Measurements from ENCODE around the gene UBQLNL.

UBQLNL gene

GRCh38 chr11:5556596-5557188 is 40.2 kb upstream of the UBQLNL start:
- Histone ChIP-seq H3K9me3 (ENCODE audit: insufficient read depth, low read length, severe bottlenecking) (no peaks in the 10 kb centered on the region), H3K36me3 (ENCODE audit: insufficient read depth, low read length) (no peaks in the 10 kb centered on the region), H3K27ac (ENCODE audit: low read length) (no peak overlapping the region), H3K9ac (ENCODE audit: low read depth, low read length) (no peak overlapping the region), H3K4me2 (ENCODE audit: insufficient read depth, low read length) (no peak overlapping the region), H2AFZ (ENCODE audit: low read depth, low read length) (no peak overlapping the region), H3K27me3 (ENCODE audit: insufficient read depth, low read length, poor library complexity) (peaks cover 6% of the 10 kb centered on the region), H3K4me1 (ENCODE audit: insufficient read depth, low read length) (no peaks in the 10 kb centered on the region), H3K79me2 (ENCODE audit: insufficient read depth, low read length) (no peaks in the 10 kb centered on the region), H3K4me3 (ENCODE audit: low read depth in 1 of 2, low read length in 2 of 2) (no peak overlapping the region), H4K20me1 (ENCODE audit: insufficient read depth, low read length) (no peaks in the 10 kb centered on the region; the same call in 1 of the 2 replicates)
- ATAC-seq (ENCODE audit: insufficient read depth, low read depth) = no peak
- DNase-seq = no peak
- TF ChIP-seq CTCF (IDR thresholded peaks at IDR 0.05; ENCODE audit: borderline replicate concordance, extremely low read depth, low read length, poor library complexity, severe bottlenecking) = no peak
- TF ChIP-seq EZH2 (IDR thresholded peaks at IDR 0.05; ENCODE audit: borderline replicate concordance, low read depth, low read length, severe bottlenecking) = no peak

GRCh38 chr11:5553343-5553742 is 36.8 kb upstream of the UBQLNL start:
- Histone ChIP-seq H4K20me1 (ENCODE audit: insufficient read depth, low read length) (no peaks in the 10 kb centered on the region; the same call in 1 of the 2 replicates), H2AFZ (ENCODE audit: low read depth, low read length) (no peak overlapping the region), H3K27ac (ENCODE audit: low read length) (no peak overlapping the region), H3K79me2 (ENCODE audit: insufficient read depth, low read length) (no peaks in the 10 kb centered on the region), H3K36me3 (ENCODE audit: insufficient read depth, low read length) (no peaks in the 10 kb centered on the region), H3K27me3 (ENCODE audit: insufficient read depth, low read length, poor library complexity) (peaks cover 6% of the 10 kb centered on the region), H3K4me2 (ENCODE audit: insufficient read depth, low read length) (no peak overlapping the region), H3K9me3 (ENCODE audit: insufficient read depth, low read length, severe bottlenecking) (no peaks in the 10 kb centered on the region), H3K9ac (ENCODE audit: low read depth, low read length) (no peak overlapping the region), H3K4me1 (ENCODE audit: insufficient read depth, low read length) (no peaks in the 10 kb centered on the region), H3K4me3 (ENCODE audit: low read depth in 1 of 2, low read length in 2 of 2) (no peak overlapping the region)
- DNase-seq (no peak), ATAC-seq (ENCODE audit: insufficient read depth, low read depth) (no peak)
- TF ChIP-seq EZH2 (IDR thresholded peaks at IDR 0.05; ENCODE audit: borderline replicate concordance, low read depth, low read length, severe bottlenecking) = no peak
- TF ChIP-seq CTCF (IDR thresholded peaks at IDR 0.05; ENCODE audit: borderline replicate concordance, extremely low read depth, low read length, poor library complexity, severe bottlenecking) = no peak

GRCh38 chr11:5550440-5551095 is 34.1 kb upstream of the UBQLNL start:
- Histone ChIP-seq H3K79me2 (ENCODE audit: insufficient read depth, low read length) (no peaks in the 10 kb centered on the region), H3K4me3 (ENCODE audit: low read depth in 1 of 2, low read length in 2 of 2) (no peak overlapping the region), H3K9me3 (ENCODE audit: insufficient read depth, low read length, severe bottlenecking) (no peaks in the 10 kb centered on the region), H3K27ac (ENCODE audit: low read length) (no peak overlapping the region), H3K9ac (ENCODE audit: low read depth, low read length) (no peak overlapping the region), H3K4me1 (ENCODE audit: insufficient read depth, low read length) (no peaks in the 10 kb centered on the region), H3K36me3 (ENCODE audit: insufficient read depth, low read length) (no peaks in the 10 kb centered on the region), H4K20me1 (ENCODE audit: insufficient read depth, low read length) (no peaks in the 10 kb centered on the region), H3K27me3 (ENCODE audit: insufficient read depth, low read length, poor library complexity) (peaks cover 4% of the 10 kb centered on the region), H3K4me2 (ENCODE audit: insufficient read depth, low read length) (no peak overlapping the region), H2AFZ (ENCODE audit: low read depth, low read length) (no peak overlapping the region)
- DNase-seq (no peak), ATAC-seq (ENCODE audit: insufficient read depth, low read depth) (no peak)
- TF ChIP-seq EZH2 (IDR thresholded peaks at IDR 0.05; ENCODE audit: borderline replicate concordance, low read depth, low read length, severe bottlenecking) (no peak), CTCF (IDR thresholded peaks at IDR 0.05; ENCODE audit: borderline replicate concordance, extremely low read depth, low read length, poor library complexity, severe bottlenecking) (no peak)
